ENCODE data around the gene KIF3A.

The KIF3A gene

GRCh38 chr5:132665574-132666080 lies 71.7 kb downstream of the KIF3A start:
- ATAC-seq, result no peak
- TF ChIP-seq ARNTL (CRISPR knock-in tag; IDR thresholded peaks at IDR 0.05; ENCODE audit: borderline replicate concordance, low read depth), result no peak
- no peak for TF ChIP-seq TOX (CRISPR knock-in tag; IDR thresholded peaks at IDR 0.05; ENCODE audit: borderline replicate concordance)
- no peak for TF ChIP-seq TCF4 (CRISPR knock-in tag; IDR thresholded peaks at IDR 0.05; ENCODE audit: borderline replicate concordance)

GRCh38 chr5:132664696-132665209 lies 72.6 kb downstream of the KIF3A start:
- no peak for ATAC-seq
- no peak for TF ChIP-seq ZFP30 (CRISPR knock-in tag; IDR thresholded peaks at IDR 0.05)

GRCh38 chr5:132663771-132664695 lies 73.3 kb downstream of the KIF3A start:
- ATAC-seq, result no peak
- TF ChIP-seq GLIS3 (CRISPR knock-in tag; IDR thresholded peaks at IDR 0.05) (no peak), BACH2 (CRISPR knock-in tag; IDR thresholded peaks at IDR 0.05; ENCODE audit: borderline replicate concordance) (no peak), ZC3H10 (CRISPR knock-in tag; IDR thresholded peaks at IDR 0.05) (no peak)

GRCh38 chr5:132662925-132663770 lies 74.2 kb downstream of the KIF3A start:
- TF ChIP-seq RARB (CRISPR knock-in tag; IDR thresholded peaks at IDR 0.05) (no peak), BACH2 (CRISPR knock-in tag; IDR thresholded peaks at IDR 0.05; ENCODE audit: borderline replicate concordance) (no peak), ARNTL (CRISPR knock-in tag; IDR thresholded peaks at IDR 0.05; ENCODE audit: borderline replicate concordance, low read depth) (no peak)
- ATAC-seq, result no peak

- ATAC-seq, result no peak
- no peak for TF ChIP-seq ZFP30 (CRISPR knock-in tag; IDR thresholded peaks at IDR 0.05)
- TF ChIP-seq ARNTL (CRISPR knock-in tag; IDR thresholded peaks at IDR 0.05; ENCODE audit: borderline replicate concordance, low read depth), result no peak
- TF ChIP-seq ZC3H10 (CRISPR knock-in tag; IDR thresholded peaks at IDR 0.05), result no peak
- TF ChIP-seq PPARA (CRISPR knock-in tag; IDR thresholded peaks at IDR 0.05; ENCODE audit: borderline replicate concordance), result no peak
- no peak for TF ChIP-seq RARB (CRISPR knock-in tag; IDR thresholded peaks at IDR 0.05)
- TF ChIP-seq ZNF8 (CRISPR knock-in tag; IDR thresholded peaks at IDR 0.05), result no peak
- no peak for TF ChIP-seq ZFP3 (CRISPR knock-in tag; IDR thresholded peaks at IDR 0.05)
- TF ChIP-seq OSR1 (CRISPR knock-in tag; IDR thresholded peaks at IDR 0.05), result no peak
- no peak for TF ChIP-seq TSHZ2 (CRISPR knock-in tag; IDR thresholded peaks at IDR 0.05)
- TF ChIP-seq CSDC2 (CRISPR knock-in tag; IDR thresholded peaks at IDR 0.05), result no peak
- TF ChIP-seq POU6F1 (CRISPR knock-in tag; IDR thresholded peaks at IDR 0.05; ENCODE audit: borderline replicate concordance, low read depth), result no peak
- TF ChIP-seq TCF4 (CRISPR knock-in tag; IDR thresholded peaks at IDR 0.05; ENCODE audit: borderline replicate concordance), result no peak
- no peak for TF ChIP-seq CSRNP3 (CRISPR knock-in tag; IDR thresholded peaks at IDR 0.05)
- TF ChIP-seq BACH2 (CRISPR knock-in tag; IDR thresholded peaks at IDR 0.05; ENCODE audit: borderline replicate concordance), result no peak
Measured at GRCh38 chr5:132662004-132662401, 75.3 kb downstream of the KIF3A start.

Data from SK-N-SH treated with all-trans-retinoic acid at 6 μM for 48 hours (cell line).